GM12874 (cell line): ENCODE results near the gene MYOG.

Experiments used
- TF ChIP-seq, protein P1 (sequence below): IDR thresholded peaks from 2 replicates; pipeline ENCODE4 v1.5.1; 2011; ENCODE audit warnings: low read depth, mild to moderate bottlenecking, control low read depth, low read length, moderate library complexity; ENCODE audit not compliant: insufficient read depth

The MYOG gene

DNA sequence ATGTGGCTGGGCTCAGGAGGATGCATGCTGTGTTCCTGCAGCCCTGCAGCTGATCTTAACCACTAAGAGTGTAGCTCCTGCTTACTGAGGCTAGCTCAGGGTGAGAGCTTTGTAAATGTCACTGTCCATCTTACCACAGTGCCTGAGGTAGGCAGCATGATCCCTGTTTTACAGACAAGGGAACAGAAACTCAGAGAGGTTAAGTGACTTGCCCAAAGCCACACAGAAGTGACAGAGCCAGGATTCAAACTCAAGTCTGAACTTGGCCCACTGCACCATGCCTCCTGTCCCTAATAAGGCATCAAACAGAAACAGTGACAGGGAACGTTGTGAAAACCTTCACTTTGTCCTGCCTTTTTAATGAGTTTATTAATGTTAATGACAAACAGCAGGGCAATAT, 31.6 kb downstream of the MYOG start:
- TF ChIP-seq, protein P1, sequence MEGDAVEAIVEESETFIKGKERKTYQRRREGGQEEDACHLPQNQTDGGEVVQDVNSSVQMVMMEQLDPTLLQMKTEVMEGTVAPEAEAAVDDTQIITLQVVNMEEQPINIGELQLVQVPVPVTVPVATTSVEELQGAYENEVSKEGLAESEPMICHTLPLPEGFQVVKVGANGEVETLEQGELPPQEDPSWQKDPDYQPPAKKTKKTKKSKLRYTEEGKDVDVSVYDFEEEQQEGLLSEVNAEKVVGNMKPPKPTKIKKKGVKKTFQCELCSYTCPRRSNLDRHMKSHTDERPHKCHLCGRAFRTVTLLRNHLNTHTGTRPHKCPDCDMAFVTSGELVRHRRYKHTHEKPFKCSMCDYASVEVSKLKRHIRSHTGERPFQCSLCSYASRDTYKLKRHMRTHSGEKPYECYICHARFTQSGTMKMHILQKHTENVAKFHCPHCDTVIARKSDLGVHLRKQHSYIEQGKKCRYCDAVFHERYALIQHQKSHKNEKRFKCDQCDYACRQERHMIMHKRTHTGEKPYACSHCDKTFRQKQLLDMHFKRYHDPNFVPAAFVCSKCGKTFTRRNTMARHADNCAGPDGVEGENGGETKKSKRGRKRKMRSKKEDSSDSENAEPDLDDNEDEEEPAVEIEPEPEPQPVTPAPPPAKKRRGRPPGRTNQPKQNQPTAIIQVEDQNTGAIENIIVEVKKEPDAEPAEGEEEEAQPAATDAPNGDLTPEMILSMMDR, result no peak

GRCh38 chr1:203052601-203053000, 33.2 kb downstream of the MYOG start:
- TF ChIP-seq, protein P1, result no peak

DNA sequence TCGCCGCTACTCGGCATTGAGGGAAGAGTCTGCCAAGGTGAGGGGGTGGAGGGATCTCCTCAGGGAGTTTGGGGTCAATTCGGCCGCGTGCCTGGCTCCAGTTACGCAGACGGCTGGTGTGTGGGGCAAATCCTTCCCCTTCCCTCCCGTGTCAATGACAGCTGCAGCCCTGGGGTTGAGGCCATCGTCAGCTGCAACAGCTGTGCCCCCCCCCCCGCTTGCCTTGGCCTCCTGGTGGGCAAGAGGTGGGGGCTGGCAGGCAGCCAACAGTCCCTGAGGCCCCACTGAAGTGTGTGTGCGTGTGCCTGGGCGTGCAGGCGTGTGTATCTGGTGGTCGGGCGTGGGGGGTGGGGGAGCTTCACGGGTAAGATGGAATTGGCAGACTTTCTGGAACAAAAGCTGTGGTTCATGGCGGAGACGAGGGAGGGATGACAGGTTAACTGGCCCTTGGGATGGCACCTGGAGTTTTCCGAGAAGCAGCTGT, 33.9 kb downstream of the MYOG start:
- TF ChIP-seq, protein P1, result no peak

GRCh38 chr1:203050826-203051225, 35.0 kb downstream of the MYOG start:
- TF ChIP-seq, protein P1, result no peak

DNA sequence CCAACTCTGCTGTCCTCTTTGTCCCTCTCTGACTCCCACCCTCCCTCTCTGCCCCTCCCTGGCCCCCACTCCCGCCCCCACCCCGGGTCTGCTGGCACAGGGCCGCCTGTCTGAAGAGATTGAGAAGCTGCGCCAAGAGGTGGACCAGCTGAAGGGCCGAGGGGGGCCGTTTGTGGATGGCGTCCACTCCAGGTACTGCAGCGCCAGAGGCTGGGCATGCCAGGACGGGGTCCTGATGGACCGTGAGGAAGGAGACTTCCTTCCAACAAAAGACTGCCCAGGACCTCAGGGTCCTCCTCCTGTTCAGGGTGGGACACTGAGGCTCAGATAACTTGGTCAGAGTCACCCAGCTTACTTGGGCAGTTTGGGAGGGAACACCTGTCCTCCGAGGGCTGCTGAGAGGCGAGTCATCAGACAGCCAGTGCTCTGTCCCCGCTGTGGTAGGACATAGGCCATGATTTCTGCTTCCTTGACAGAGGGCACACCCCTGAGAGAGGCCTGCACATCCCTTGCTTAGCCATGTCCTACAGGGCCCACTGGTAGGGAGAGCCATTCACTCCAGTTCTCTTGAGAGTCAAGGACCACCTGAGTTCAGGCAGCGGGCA, 36.1 kb downstream of the MYOG start:
- TF ChIP-seq, protein P1, result no peak

GRCh38 chr1:203049077-203049476, 36.7 kb downstream of the MYOG start:
- TF ChIP-seq, protein P1, result no peak

DNA sequence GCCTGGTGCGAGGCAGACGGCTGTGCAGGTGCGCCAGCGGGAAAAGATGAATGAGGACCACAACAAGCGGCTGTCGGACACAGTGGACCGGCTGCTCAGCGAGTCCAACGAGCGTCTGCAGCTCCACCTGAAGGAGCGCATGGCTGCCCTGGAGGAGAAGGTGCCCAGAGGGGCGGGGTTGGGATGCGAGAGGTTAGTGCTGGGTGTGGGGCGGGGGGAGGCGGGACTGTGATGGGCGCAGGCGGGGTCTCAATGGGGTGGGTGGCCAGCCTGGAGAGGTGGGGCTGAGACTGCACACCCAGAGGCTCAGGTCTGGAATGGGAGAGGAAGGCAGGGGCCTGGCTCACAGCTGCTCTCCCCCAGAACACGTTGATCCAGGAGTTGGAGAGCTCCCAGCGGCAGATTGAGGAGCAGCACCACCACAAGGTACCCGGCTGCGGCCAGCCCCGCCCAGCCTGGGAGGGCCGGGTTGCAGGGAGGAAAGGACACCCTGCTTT, 37.2 kb downstream of the MYOG start:
- TF ChIP-seq, protein P1, result no peak

DNA sequence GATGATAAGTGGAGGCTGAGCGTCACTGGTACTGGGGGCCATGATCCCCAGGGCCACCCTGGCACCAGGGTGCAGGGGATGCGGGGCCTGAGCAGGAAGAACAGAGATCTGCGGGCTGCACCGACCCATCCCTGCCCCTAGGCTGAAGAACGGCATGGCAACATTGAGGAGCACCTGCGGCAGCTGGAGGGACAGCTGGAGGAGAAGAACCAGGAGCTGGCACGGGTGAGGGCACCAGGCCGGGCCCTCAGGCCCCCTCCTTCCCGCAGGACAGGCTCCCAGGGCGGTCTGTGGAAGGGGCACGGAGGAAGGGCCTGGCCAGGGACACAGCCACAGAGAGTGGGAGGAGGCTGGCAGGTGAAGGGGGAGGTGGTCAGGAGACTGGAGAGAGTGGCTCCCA, 37.7 kb downstream of the MYOG start:
- TF ChIP-seq, protein P1, result no peak
